GM18519 (cell line): ENCODE data around the gene UTS2B.

ENCODE experiments used
- ATAC-seq: cut with Tn5 transposase; IDR thresholded peaks from one replicate; pipeline ENCODE4 v1.9.1; 2021; ENCODE audit warnings: mild to moderate bottlenecking, moderate library complexity; ENCODE audit not compliant: unreplicated experiment, low FRiP score

Gene UTS2B

GRCh38 chr3:191329654-191330529 lies at the start of gene UTS2B:
UTS2B (minus strand) TSS chr3:191330526; CDS start chr3:191282189, 48,337 bp downstream.
- ATAC-seq = peak; percentile 19

- no peak for ATAC-seq
These were observed 49.7 kb upstream of the UTS2B start for GRCh38 chr3:191380001-191380400.

GRCh38 chr3:191379446-191379845 lies 49.1 kb upstream of the UTS2B start:
- no peak for ATAC-seq

GRCh38 chr3:191378142-191378812 lies 48.0 kb upstream of the UTS2B start:
- no peak for ATAC-seq

- ATAC-seq = no peak
These were observed 46.3 kb upstream of the UTS2B start for GRCh38 chr3:191376516-191377141.

- ATAC-seq = no peak
These were observed 43.0 kb upstream of the UTS2B start for GRCh38 chr3:191373327-191373726.

- no peak for ATAC-seq
These were observed 41.8 kb upstream of the UTS2B start for GRCh38 chr3:191372122-191372521.

GRCh38 chr3:191369616-191370010 lies 39.3 kb upstream of the UTS2B start:
- no peak for ATAC-seq

- no peak for ATAC-seq
These were observed 38.7 kb upstream of the UTS2B start for GRCh38 chr3:191368755-191369615.

- ATAC-seq = no peak
These were observed 36.3 kb upstream of the UTS2B start for GRCh38 chr3:191366675-191367074.

- no peak for ATAC-seq
These were observed 32.9 kb upstream of the UTS2B start for GRCh38 chr3:191363221-191363620.

- ATAC-seq = no peak
These were observed 32.3 kb upstream of the UTS2B start for GRCh38 chr3:191362524-191363090.

GRCh38 chr3:191362037-191362436 lies 31.7 kb upstream of the UTS2B start:
- ATAC-seq = no peak

- ATAC-seq = no peak
These were observed 31.1 kb upstream of the UTS2B start for GRCh38 chr3:191361456-191361855.

GRCh38 chr3:191360620-191361019 lies 30.3 kb upstream of the UTS2B start:
- ATAC-seq = no peak

- ATAC-seq = no peak
These were observed 28.6 kb upstream of the UTS2B start for GRCh38 chr3:191358929-191359328.

- no peak for ATAC-seq
These were observed 27.6 kb upstream of the UTS2B start for GRCh38 chr3:191357909-191358308.

GRCh38 chr3:191356631-191357439 lies 26.5 kb upstream of the UTS2B start:
- ATAC-seq = no peak

- ATAC-seq = peak; percentile 84
These were observed 25.1 kb upstream of the UTS2B start for GRCh38 chr3:191355406-191355805.
